HG02798 (cell line): Measurements from ENCODE around the gene ZNF775.

Source experiments
- ATAC-seq: cut with Tn5 transposase; IDR thresholded peaks from one replicate; pipeline ENCODE4 v1.9.1; 2021; ENCODE audit warnings: mild to moderate bottlenecking; ENCODE audit not compliant: unreplicated experiment, poor library complexity

The ZNF775 gene

GRCh38 chr7:150368096-150368883, 10.8 kb upstream of the ZNF775 start, which contains the start of gene REPIN1:
Gene REPIN1 (plus strand): TSS chr7:150368822. CDS start chr7:150369712, 890 bp downstream.
- ATAC-seq: peak; percentile 68

DNA sequence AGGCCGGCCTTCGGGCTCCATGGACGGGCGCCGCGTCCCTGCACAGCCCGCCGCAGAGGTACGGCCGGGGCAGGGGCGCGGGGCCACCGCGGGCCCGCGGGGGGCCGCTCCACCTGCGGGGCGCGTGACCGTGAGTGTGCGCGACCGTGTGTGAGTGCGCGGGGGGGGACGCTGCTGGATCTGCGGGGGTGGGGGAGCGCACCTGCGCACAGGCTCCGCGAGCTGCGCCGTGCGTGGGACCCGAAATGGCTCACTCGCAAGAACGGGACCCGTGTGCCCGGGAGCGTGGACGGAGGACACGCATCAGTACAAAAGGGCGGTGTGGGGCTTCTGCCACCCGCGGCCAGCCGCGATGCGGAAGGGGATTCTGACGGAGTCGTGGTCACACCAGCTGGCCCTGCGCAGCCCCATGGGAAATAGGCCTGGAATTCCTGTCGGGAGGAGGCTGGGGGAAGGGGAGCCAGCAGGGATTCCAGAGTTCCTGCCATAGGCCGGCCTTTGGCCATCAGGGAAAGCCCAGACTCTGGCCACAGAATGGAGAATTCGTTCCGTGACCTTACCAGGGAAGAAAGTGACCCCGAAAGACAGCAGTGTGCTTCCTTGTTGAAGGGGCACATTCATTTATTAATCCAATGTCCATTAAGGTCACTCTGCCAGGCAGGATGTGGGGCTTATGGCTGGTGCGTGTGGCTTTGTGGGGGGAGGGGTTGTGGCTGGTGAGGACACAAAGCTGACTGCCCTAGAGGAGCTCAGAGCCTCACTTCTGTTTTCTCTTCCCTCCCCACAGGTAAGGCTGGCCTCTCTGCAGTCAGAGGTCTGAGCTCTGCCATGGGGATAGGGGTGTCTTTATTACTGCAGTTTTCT, 10.0 kb upstream of the ZNF775 start:
- ATAC-seq: peak; percentile 40

DNA sequence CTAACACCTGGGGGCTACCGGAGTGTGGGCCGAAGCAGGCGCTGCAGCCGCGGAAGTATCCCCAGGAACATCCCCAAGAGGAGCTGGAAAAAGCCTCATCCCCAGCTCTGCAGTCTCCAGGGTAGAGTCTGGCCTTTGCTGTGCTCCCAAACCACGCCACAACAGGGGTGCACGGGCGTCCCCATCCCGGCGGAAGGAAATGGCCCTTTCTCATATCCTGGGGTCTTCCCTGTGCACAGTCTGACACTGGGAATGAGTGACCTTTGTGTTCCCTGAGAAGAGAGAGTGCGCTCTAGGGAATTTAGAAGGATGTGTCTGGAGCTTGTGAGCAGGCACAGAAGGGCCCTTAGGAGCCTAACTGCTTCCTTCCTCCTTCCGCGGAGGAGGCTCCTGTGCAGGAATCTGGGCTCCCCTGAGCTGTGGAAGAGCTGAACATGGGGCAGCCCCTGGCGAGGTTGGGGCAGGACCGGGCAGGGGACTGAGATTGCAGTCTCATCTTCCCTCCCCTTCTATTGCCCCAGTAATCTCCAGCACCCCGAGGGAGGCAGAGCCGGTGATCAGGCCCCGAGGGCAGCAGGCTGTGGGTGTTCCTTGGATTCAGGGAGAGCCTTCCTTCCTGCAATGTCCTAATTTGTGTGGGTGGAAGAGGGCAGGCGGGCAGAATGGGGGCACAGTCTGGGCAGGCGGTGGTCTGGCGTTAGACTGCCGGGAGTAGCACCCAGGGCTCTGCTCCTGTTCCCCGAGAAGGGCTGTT, 9.2 kb upstream of the ZNF775 start:
- ATAC-seq: no peak

GRCh38 chr7:150370612-150371071, 8.5 kb upstream of the ZNF775 start:
- no peak for ATAC-seq

DNA sequence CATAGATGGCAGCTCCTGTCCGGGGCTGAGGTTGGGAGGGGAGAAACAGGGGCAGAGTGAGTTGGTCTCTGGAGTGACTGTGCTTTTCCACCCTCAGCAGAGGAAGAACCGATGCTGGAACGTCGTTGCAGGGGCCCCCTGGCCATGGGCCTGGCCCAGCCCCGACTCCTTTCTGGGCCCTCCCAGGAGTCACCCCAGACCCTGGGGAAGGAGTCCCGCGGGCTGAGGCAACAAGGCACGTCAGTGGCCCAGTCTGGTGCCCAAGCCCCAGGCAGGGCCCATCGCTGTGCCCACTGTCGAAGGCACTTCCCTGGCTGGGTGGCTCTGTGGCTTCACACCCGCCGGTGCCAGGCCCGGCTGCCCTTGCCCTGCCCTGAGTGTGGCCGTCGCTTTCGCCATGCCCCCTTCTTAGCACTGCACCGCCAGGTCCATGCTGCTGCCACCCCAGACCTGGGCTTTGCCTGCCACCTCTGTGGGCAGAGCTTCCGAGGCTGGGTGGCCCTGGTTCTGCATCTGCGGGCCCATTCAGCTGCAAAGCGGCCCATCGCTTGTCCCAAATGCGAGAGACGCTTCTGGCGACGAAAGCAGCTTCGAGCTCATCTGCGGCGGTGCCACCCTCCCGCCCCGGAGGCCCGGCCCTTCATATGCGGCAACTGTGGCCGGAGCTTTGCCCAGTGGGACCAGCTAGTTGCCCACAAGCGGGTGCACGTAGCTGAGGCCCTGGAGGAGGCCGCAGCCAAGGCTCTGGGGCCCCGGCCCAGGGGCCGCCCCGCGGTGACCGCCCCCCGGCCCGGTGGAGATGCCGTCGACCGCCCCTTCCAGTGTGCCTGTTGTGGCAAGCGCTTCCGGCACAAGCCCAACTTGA, 7.8 kb upstream of the ZNF775 start:
- no peak for ATAC-seq

GRCh38 chr7:150371996-150372270, 7.2 kb upstream of the ZNF775 start:
- no peak for ATAC-seq

- ATAC-seq: no peak
These were observed 6.7 kb upstream of the ZNF775 start for GRCh38 chr7:150372271-150373048.

- no peak for ATAC-seq
These were observed 5.9 kb upstream of the ZNF775 start for GRCh38 chr7:150373049-150373801.

DNA sequence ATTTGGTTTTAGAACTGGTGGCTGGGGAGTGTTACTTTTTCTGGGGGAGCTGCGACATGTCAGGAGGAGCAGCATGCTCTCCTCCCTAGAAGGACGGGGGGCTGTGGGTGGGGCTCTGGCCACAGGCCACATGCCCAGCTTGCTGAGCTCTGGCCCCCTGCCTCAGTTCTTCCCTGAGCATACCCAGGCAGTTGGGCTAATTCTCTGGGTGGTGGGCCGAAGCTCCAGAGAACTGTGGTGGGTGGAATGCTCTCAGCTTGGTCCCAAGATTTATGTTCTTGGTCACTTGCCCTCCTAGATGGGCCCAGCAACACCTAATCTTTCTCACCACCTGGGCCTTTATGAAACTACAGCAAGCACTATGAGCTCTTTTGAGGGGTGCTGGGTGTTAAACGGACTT, 5.1 kb upstream of the ZNF775 start:
- ATAC-seq: no peak

DNA sequence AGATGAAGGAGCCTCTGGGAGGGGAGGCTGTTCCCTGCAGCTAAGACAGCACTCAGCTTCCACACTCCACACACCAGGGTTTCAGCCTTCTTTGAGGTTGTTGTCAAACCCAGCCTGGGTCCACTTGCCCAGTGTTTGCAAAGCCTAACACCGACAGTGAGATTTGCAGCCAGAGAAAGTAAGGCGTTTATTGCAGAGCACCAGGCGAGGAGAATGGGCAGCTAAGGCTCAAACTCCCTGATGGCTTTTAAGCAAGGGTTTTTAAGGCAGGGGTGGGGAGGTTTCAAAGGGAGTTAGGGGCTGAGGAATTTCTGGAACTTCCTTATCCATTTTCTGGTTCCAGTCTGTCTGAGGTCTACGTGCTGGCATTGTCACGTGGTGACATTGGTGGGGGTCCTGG, 4.7 kb upstream of the ZNF775 start:
- no peak for ATAC-seq

DNA sequence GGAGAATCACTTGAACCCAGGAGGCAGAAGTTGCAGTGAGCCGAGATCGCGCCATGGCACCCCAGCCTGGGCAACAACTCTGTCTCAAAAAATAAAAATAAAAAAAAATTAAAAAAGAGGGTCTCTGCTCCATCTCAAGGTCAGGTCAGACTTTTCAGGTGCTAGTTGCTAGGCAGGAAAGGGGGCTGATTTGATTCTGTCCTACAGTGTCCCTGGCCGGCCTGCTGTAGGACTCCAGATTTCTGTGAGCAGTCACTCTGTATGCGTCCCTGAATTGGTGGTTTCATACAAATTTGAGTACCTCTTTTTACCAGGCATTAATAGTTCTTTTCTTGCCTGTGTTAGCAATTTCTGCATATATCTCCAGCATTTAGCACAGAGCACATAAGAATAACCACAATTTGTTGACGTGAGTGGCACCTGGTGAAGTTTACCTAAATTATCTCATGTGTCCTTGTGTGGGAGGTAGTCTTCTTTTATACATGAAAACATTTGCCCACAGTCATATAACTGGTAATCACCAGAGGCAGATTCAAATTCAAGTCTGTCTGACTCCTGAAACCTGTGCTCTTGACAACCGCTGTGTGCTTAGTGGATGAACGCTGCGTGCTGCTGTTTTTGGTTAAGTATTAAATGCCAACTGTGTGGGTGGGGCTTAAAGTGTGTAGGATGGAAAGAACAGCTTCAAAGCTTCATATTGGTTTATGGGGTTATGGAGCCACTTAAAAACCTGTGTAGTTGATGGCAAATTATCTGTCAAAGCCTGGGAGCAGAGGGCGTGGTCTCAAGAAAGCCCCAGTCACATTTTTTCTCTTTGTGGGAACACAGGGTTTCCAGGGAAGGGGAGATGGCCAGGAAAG, 3.2 kb upstream of the ZNF775 start:
- ATAC-seq: peak; percentile 25

DNA sequence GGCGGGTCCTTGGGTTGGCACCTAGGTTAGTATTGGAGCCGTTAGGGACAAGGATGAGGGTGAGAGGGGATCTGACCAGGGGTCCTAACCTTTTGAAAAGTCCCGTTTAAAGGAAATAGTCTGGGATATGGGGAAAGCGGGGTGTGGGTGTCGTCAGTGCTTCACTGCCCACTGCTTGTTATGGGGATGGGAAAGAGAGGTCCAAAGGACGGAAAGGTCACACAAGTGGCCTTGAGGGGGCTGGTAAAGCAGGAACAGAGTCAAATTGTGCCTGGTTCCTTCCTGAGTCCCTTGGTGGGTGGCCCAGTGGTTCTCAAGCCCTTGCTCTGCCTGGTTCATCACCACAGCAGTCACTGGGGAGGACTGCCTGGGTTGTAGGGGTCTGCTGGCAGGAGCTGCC, 2.6 kb upstream of the ZNF775 start:
- ATAC-seq: no peak

DNA sequence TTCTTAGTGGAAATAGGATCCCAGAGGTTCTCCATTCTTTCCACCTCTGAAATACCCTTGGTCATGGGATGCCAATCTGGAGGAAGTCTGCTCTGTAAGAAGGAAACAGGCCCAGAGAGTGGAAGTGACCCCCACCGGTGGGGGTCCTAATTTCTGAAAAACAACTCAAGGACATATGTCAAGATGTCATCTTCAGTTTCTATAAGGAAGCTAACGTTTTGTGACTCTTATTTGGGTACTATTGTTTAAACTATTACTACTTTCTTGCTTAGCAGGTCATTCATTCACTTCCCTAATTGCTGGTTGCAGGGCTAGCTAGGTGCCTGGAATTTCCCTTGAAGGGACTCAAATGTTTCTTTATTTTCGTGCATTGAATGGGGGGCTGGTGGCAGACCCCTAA, 1.9 kb upstream of the ZNF775 start:
- ATAC-seq: no peak

- no peak for ATAC-seq
These were observed 1.5 kb upstream of the ZNF775 start for GRCh38 chr7:150377635-150378034.

GRCh38 chr7:150378115-150378852, 846 bp upstream of the ZNF775 start:
- ATAC-seq: no peak

GRCh38 chr7:150379441-150380379, 580 bp downstream of the ZNF775 start:
- ATAC-seq: no peak
